Measurements from ENCODE around the gene RIMBP2.

DNA sequence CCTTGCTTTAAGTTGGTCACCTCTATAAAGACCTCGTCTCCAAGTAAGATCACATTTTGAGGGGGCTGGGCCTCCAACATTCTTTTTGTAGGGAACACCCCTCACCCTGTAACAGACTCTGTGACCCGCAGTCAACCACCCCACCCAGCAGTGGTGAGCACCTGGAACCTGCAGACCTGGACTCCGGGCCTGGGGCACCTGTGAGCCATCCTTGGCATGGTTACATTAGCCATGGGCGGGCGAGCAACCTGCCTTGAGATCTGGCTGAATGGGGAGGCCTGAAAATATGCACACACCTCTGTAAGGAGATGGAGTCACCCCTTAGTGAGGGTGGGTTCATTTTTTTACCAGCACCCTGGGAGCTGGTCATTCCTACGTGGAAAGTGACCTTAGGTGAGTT, 95.3 kb downstream of the RIMBP2 start:
- TF ChIP-seq POLR2A (IDR thresholded peaks at IDR 0.05) = no peak
- TF ChIP-seq, protein P1, sequence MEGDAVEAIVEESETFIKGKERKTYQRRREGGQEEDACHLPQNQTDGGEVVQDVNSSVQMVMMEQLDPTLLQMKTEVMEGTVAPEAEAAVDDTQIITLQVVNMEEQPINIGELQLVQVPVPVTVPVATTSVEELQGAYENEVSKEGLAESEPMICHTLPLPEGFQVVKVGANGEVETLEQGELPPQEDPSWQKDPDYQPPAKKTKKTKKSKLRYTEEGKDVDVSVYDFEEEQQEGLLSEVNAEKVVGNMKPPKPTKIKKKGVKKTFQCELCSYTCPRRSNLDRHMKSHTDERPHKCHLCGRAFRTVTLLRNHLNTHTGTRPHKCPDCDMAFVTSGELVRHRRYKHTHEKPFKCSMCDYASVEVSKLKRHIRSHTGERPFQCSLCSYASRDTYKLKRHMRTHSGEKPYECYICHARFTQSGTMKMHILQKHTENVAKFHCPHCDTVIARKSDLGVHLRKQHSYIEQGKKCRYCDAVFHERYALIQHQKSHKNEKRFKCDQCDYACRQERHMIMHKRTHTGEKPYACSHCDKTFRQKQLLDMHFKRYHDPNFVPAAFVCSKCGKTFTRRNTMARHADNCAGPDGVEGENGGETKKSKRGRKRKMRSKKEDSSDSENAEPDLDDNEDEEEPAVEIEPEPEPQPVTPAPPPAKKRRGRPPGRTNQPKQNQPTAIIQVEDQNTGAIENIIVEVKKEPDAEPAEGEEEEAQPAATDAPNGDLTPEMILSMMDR (IDR thresholded peaks at IDR 0.05) = no peak

Measured in uterus (tissue), 2 donors.